ENCODE measurements around the gene DHRS12. TPM values are rescaled to one million over a fixed set of nuclear protein-coding genes. Genes with fewer than 3 reads are reported as not detected.
A peak's percentile ranks its signal among the peaks of the same experiment; 100 is the strongest.

The DHRS12 gene
- total RNA-seq, 4 donors from 2014 or later = 4.7 to 11.3 (median 7.9) TPM

GRCh38 chr13:51807041-51807440 is 3.1 kb upstream of the DHRS12 start:
- H3K27ac ChIP-seq = no peak overlapping the region
- H3K9me3 ChIP-seq = no peaks in the 10 kb centered on the region
- peaks cover 9 to 37% (median 21%) of the 10 kb centered on the region in 3 donors for H3K4me1 ChIP-seq
- DNase-seq = no peak
- H3K36me3 ChIP-seq = no peaks in the 10 kb centered on the region
- intact Hi-C loops (cut with DNase I) = no loop called here
- 80 to 84% methylated on average over 4 to 5 of the region's 5 CpGs for WGBS, 2 donors
- no peak for TF ChIP-seq POLR2A (IDR thresholded peaks at IDR 0.05)
- TF ChIP-seq, protein P1, sequence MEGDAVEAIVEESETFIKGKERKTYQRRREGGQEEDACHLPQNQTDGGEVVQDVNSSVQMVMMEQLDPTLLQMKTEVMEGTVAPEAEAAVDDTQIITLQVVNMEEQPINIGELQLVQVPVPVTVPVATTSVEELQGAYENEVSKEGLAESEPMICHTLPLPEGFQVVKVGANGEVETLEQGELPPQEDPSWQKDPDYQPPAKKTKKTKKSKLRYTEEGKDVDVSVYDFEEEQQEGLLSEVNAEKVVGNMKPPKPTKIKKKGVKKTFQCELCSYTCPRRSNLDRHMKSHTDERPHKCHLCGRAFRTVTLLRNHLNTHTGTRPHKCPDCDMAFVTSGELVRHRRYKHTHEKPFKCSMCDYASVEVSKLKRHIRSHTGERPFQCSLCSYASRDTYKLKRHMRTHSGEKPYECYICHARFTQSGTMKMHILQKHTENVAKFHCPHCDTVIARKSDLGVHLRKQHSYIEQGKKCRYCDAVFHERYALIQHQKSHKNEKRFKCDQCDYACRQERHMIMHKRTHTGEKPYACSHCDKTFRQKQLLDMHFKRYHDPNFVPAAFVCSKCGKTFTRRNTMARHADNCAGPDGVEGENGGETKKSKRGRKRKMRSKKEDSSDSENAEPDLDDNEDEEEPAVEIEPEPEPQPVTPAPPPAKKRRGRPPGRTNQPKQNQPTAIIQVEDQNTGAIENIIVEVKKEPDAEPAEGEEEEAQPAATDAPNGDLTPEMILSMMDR (IDR thresholded peaks at IDR 0.05) = no peak
- no peaks in the 10 kb centered on the region for H3K27me3 ChIP-seq
- no peak overlapping the region for H3K4me3 ChIP-seq

GRCh38 chr13:51806566-51806965 is 2.6 kb upstream of the DHRS12 start:
- no peak overlapping the region for H3K27ac ChIP-seq
- no peak overlapping the region for H3K4me3 ChIP-seq
- no peak for DNase-seq
- H3K36me3 ChIP-seq = no peaks in the 10 kb centered on the region
- TF ChIP-seq POLR2A (IDR thresholded peaks at IDR 0.05) = no peak
- TF ChIP-seq, protein P1 (IDR thresholded peaks at IDR 0.05) = no peak
- H3K27me3 ChIP-seq = no peaks in the 10 kb centered on the region
- intact Hi-C loops (cut with DNase I) = no loop called here
- no peaks in the 10 kb centered on the region for H3K9me3 ChIP-seq
- WGBS, 2 donors = 54 to 67% methylated on average over 2 of the region's 2 CpGs
- peaks cover 12 to 41% (median 25%) of the 10 kb centered on the region in 3 donors for H3K4me1 ChIP-seq

DNA sequence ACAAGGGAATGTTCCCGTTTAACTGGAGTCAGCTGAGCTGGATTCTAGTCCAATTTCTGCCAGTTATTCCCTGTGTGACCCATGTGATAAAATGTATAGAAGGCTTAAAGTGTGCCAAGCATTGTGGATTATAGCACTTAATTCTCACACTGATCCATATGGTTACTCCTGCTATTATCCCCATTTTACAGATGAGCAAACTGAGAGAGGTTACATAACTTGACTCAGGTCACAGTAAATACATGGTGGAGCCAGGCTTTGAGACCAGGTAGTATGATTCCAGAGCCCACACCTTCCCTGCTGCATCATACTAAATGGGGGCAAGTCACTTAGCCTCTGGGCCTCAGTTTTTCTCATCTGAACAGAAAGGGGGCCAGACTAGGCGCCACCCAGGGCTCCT is 2.0 kb upstream of the DHRS12 start:
- 75 to 76% methylated on average over 1 to 2 of the region's 2 CpGs for WGBS, 2 donors
- no peak overlapping the region for H3K27ac ChIP-seq
- no peaks in the 10 kb centered on the region for H3K9me3 ChIP-seq
- intact Hi-C loops (cut with DNase I) = no loop called here
- no peaks in the 10 kb centered on the region for H3K27me3 ChIP-seq
- no peak for DNase-seq
- H3K4me1 ChIP-seq = peaks cover 19 to 48% (median 31%) of the 10 kb centered on the region in 3 donors
- H3K36me3 ChIP-seq = no peaks in the 10 kb centered on the region
- TF ChIP-seq, protein P1 (IDR thresholded peaks at IDR 0.05) = no peak
- no peak for TF ChIP-seq POLR2A (IDR thresholded peaks at IDR 0.05)
- H3K4me3 ChIP-seq = no peak overlapping the region

DNA sequence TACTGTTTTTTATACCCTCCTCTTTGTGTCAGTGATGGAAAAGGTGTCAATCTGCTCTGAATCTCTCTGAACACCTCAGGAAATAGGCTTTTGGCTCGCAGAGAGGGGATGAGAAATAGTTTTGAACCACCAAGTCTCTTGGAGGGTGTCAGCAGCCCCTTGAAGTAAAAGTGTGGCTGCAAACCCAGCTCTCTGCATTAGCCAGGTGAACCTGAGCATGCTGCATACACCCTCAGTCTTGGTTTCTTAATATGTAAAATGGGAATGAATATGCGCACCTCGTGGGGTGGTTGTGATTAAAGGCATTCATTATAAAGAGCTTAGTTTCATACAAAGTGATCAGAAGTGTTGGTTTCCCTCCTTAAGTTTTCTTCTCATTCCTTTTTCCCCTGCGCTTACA is 1.4 kb upstream of the DHRS12 start:
- no peaks in the 10 kb centered on the region for H3K36me3 ChIP-seq
- TF ChIP-seq POLR2A (IDR thresholded peaks at IDR 0.05) = no peak
- TF ChIP-seq, protein P1 (IDR thresholded peaks at IDR 0.05) = no peak
- H3K4me3 ChIP-seq = peak overlapping the region in 2 of 4 donors; percentile 73 to 91
- H3K4me1 ChIP-seq = peaks cover 20 to 54% (median 33%) of the 10 kb centered on the region in 3 donors
- WGBS, 2 donors = 85 to 92% methylated on average over 4 of the region's 4 CpGs
- H3K27me3 ChIP-seq = no peaks in the 10 kb centered on the region
- DNase-seq = no peak
- peak overlapping the region in 3 of 4 donors; percentile 97 to 100 (median 97) for H3K27ac ChIP-seq
- intact Hi-C loops (cut with DNase I) = no loop called here
- H3K9me3 ChIP-seq = no peaks in the 10 kb centered on the region

DNA sequence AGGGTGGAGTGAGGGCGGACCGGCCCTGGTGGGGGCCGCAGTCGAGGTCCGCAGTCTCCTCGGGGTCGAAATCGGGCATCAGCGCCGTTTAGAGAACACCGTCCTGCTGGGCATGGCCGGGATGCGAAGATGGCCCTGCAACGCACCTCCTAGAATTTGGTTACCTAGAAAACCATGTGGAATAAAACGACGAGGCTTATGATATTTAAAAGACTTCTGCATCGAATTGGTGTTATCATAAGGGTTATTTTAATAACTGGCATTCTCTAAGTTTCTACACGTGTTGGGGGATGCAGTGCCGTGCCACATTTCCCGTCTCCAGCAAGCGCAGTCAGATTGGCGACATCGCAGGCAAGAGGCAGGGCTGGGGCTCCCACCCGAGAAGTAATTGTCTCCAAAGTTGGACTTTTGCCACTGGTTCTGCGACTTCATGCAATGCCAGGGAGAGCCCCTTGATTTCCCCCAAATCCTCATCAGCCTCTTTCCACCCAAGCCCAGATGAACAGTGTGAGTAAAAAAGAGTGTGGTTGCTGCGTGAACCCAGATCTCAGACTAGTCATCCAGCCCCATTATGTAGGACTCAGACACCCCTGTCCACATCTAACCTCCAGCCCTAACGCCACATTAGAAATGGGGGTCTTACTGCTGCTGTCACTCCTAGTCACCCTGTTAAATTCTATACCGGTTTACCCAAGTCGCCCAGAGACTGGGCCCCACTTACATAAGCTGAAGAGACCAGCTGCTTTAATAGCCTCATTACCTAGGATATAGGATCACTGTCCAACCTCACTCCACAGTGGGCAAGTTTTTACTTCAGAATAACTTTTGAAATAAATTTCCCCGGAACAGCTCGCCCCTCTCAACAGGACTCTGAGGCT is 571 bp upstream of the DHRS12 start:
- Histone ChIP-seq H3K27ac (peak overlapping the region; percentile 97 to 100 (median 98)), H3K9me3 (no peaks in the 10 kb centered on the region), H3K4me3 (peak overlapping the region; percentile 73 to 91 (median 80)), H3K27me3 (no peaks in the 10 kb centered on the region), H3K4me1 (peaks cover 20 to 58% (median 33%) of the 10 kb centered on the region in 3 donors), H3K36me3 (no peaks in the 10 kb centered on the region)
- no peak for DNase-seq
- intact Hi-C loops (cut with DNase I) = loop anchor here (5.0 kb wide), 1 partner anchor 222 kb away; the partner anchor contains the start of gene WDFY2
- 31 to 43% methylated on average over 17 of the region's 31 CpGs for WGBS, 2 donors
- TF ChIP-seq, protein P1 (IDR thresholded peaks at IDR 0.05) = no peak
- TF ChIP-seq POLR2A (IDR thresholded peaks at IDR 0.05) = no peak
